H1 (cell line): Measurements from ENCODE around the gene TBC1D22A. TPM values are rescaled to one million over a fixed set of nuclear protein-coding genes. Genes with fewer than 3 reads are reported as not detected.

Experiments used
- CREB1 ChIP-seq: IDR thresholded peaks from 2 replicates; pipeline ENCODE4 v1.6.1; 2012; ENCODE audit warnings: inconsistent platforms
- EZH2 ChIP-seq: fragments of 200-600 bp; sonication (generic); IDR thresholded peaks from 2 replicates; pipeline ENCODE4 v1.7.1; 2012; ENCODE audit warnings: low read depth, mild to moderate bottlenecking, moderate library complexity, low read length, inconsistent platforms; ENCODE audit not compliant: severe bottlenecking
- FOSL1 ChIP-seq: IDR thresholded peaks from 2 replicates; pipeline ENCODE4 v1.6.1; 2011; ENCODE audit warnings: mild to moderate bottlenecking, low read depth, low read length, moderate library complexity; ENCODE audit not compliant: insufficient read depth
- polyA plus RNA-seq, 7 experiments: library from polyadenylated mRNA; depleted of rRNA in 3 of 7; stranded (reverse) in 5 of 7; unstranded in 2 of 7; fragments of >200 nt in 5 of 7; fragments of 200-250 nt in 2 of 7; gene quantifications; 1 replicate in 5 of 7; 2 replicates in 1 of 7; 4 replicates in 1 of 7; pipeline versions ENCODE4 v1.2.1 to v1.2.3, GENCODE V29; 2011 to 2013; ENCODE audit warnings: missing spikeins in 2 of 7, mixed read lengths in 2 of 7
- total RNA-seq: library from RNA; stranded (reverse); fragmentation: NEBNext Ultra II Directional; extraction: Animal tissue kit (Norgen Biotek cat#: 25700); gene quantifications from 2 replicates; pipeline ENCODE4 v1.2.1, GENCODE V29; 2021

TBC1D22A gene
- total and polyA plus RNA-seq, 2 of the 8 experiments (the other 6 are each of a cell fraction or from before 2014, with no cell fraction given): 11.9 to 18.4 TPM

- no peak for TF ChIP-seq EZH2
- TF ChIP-seq CREB1: no peak
- no peak for TF ChIP-seq FOSL1
Measured at GRCh38 chr22:47205081-47205491, 442.6 kb downstream of the TBC1D22A start (continued).
